ENCODE data around the gene PAK2.
"Not testable (repeated sequence)": the region's sequence is repeated elsewhere in the genome, so short reads cannot be mapped to it uniquely, and the experiment has no call there.

The PAK2 gene

GRCh38 chr3:196736670-196737374 lies 2.8 kb upstream of the PAK2 start:
- DNase-seq (ENCODE audit: low spot score), result no peak

- DNase-seq (ENCODE audit: low spot score), result no peak
These were observed 2.0 kb upstream of the PAK2 start for GRCh38 chr3:196737655-196738054.

GRCh38 chr3:196740481-196741248 lies 1.0 kb downstream of the PAK2 start:
- DNase-seq (ENCODE audit: low spot score), result peak; percentile 66

GRCh38 chr3:196741249-196741889 lies 1.7 kb downstream of the PAK2 start:
- peak; percentile 6 for DNase-seq (ENCODE audit: low spot score)

- DNase-seq (ENCODE audit: low spot score), result not testable (repeated sequence)
These were observed 3.9 kb downstream of the PAK2 start for GRCh38 chr3:196743569-196743968.

- no peak for DNase-seq (ENCODE audit: low spot score)
These were observed 9.5 kb downstream of the PAK2 start for GRCh38 chr3:196749125-196749524.

- DNase-seq (ENCODE audit: low spot score), result no peak
These were observed 13.5 kb downstream of the PAK2 start for GRCh38 chr3:196753201-196753600.

GRCh38 chr3:196754091-196754981 lies 14.7 kb downstream of the PAK2 start:
- no peak for DNase-seq (ENCODE audit: low spot score)

GRCh38 chr3:196756732-196757131 lies 17.1 kb downstream of the PAK2 start:
- no peak for DNase-seq (ENCODE audit: low spot score)

- no peak for DNase-seq (ENCODE audit: low spot score)
These were observed 18.5 kb downstream of the PAK2 start for GRCh38 chr3:196757876-196758739.

- DNase-seq (ENCODE audit: low spot score), result no peak
These were observed 23.5 kb downstream of the PAK2 start for GRCh38 chr3:196763179-196763578.

GRCh38 chr3:196765454-196765853 lies 25.8 kb downstream of the PAK2 start:
- DNase-seq (ENCODE audit: low spot score), result no peak

- DNase-seq (ENCODE audit: low spot score), result no peak
These were observed 31.4 kb downstream of the PAK2 start for GRCh38 chr3:196771067-196771466.

GRCh38 chr3:196772102-196772501 lies 32.4 kb downstream of the PAK2 start:
- no peak for DNase-seq (ENCODE audit: low spot score)

GRCh38 chr3:196772897-196773296 lies 33.2 kb downstream of the PAK2 start:
- DNase-seq (ENCODE audit: low spot score), result no peak

GRCh38 chr3:196774191-196774820 lies 34.6 kb downstream of the PAK2 start:
- DNase-seq (ENCODE audit: low spot score), result no peak

- DNase-seq (ENCODE audit: low spot score), result no peak
These were observed 35.3 kb downstream of the PAK2 start for GRCh38 chr3:196774848-196775422.

GRCh38 chr3:196775938-196776337 lies 36.3 kb downstream of the PAK2 start:
- no peak for DNase-seq (ENCODE audit: low spot score)

GRCh38 chr3:196777836-196778235 lies 38.2 kb downstream of the PAK2 start:
- DNase-seq (ENCODE audit: low spot score), result no peak

GRCh38 chr3:196778755-196779154 lies 39.1 kb downstream of the PAK2 start:
- DNase-seq (ENCODE audit: low spot score), result no peak

Measured in cerebellar cortex (tissue), 1 donor.